Effector memory CD4-positive, alpha-beta T cell (primary cell): ENCODE results near the gene SPACDR.

ENCODE experiments used
- DNase-seq, 3 donors: peaks; one replicate each; pipeline ENCODE4 v3.0.0-alpha.2; 2020
- H3K27ac ChIP-seq: 2 replicates; pipeline ENCODE4 v1.7.0; 2013; ENCODE audit warnings: mild to moderate bottlenecking, low read length, moderate library complexity; ENCODE audit not compliant: insufficient read depth, poor library complexity, severe bottlenecking
- H3K27me3 ChIP-seq: replicated peaks from 2 replicates; pipeline ENCODE4 v1.7.0; 2013; ENCODE audit warnings: mild to moderate bottlenecking, low read length; ENCODE audit not compliant: insufficient read depth, control insufficient read depth, poor library complexity, severe bottlenecking
- H3K36me3 ChIP-seq: 2 replicates; pipeline ENCODE4 v1.7.0; 2013; ENCODE audit warnings: mild to moderate bottlenecking, low read length, moderate library complexity; ENCODE audit not compliant: control insufficient read depth, insufficient read depth
- H3K4me1 ChIP-seq: 2 replicates; pipeline ENCODE4 v1.7.0; 2013; ENCODE audit warnings: low read length, mild to moderate bottlenecking; ENCODE audit not compliant: control insufficient read depth, insufficient read depth, poor library complexity, severe bottlenecking
- H3K4me3 ChIP-seq: 2 replicates; pipeline ENCODE4 v1.7.0; 2013; ENCODE audit warnings: low read length, low read depth, mild to moderate bottlenecking; ENCODE audit not compliant: insufficient read depth, poor library complexity, severe bottlenecking
- H3K9me3 ChIP-seq: 2 replicates; pipeline ENCODE4 v1.7.0; 2013; ENCODE audit warnings: mild to moderate bottlenecking, low read length, moderate library complexity; ENCODE audit not compliant: control insufficient read depth

SPACDR gene

DNA sequence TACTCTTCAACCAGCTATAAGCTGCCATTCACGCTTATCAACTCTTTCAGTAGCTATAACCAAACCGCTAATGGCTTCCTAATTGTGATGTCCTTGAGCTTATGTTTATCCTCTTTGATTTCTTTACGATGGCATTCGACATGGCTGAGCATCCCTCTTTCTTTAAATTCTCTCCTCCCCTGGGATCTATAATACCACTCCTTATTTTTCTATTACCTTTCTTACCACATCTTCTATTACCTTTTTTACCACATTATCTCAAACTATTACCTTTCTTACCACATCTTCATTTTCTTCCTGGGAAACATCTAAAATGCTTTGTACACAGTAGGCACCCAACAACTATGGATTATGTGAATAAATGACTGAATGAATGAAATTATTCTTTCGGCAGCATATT lies 48.6 kb downstream of the SPACDR start:
- Histone ChIP-seq H3K9me3 (no peaks in the 10 kb centered on the region), H3K4me3 (no peak overlapping the region), H3K36me3 (no peaks in the 10 kb centered on the region), H3K4me1 (no peaks in the 10 kb centered on the region), H3K27me3 (no peaks in the 10 kb centered on the region), H3K27ac (no peak overlapping the region)
- no peak for DNase-seq

DNA sequence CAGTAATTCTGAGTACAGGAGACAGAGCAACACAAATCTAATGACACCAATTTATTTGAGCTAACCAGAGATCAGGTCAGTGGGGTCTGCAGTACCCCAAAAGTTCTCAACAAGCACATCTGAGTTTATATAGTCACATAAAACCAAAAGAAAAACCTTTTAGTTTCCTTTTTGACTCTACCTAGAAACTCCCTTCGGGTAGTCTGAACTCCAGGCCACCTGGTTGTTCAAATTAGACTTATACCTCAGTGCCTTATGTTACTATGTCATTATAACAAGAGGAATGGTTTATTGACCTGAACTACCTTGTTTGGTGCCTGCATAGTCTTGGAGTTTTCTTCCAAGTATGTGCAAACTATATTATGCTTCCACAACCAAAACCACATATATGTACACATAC lies 50.2 kb downstream of the SPACDR start:
- no peaks in the 10 kb centered on the region for H3K36me3 ChIP-seq
- H3K27me3 ChIP-seq = no peaks in the 10 kb centered on the region
- H3K4me1 ChIP-seq = no peaks in the 10 kb centered on the region
- H3K9me3 ChIP-seq = no peaks in the 10 kb centered on the region
- H3K4me3 ChIP-seq = no peak overlapping the region
- H3K27ac ChIP-seq = no peak overlapping the region
- DNase-seq = no peak

DNA sequence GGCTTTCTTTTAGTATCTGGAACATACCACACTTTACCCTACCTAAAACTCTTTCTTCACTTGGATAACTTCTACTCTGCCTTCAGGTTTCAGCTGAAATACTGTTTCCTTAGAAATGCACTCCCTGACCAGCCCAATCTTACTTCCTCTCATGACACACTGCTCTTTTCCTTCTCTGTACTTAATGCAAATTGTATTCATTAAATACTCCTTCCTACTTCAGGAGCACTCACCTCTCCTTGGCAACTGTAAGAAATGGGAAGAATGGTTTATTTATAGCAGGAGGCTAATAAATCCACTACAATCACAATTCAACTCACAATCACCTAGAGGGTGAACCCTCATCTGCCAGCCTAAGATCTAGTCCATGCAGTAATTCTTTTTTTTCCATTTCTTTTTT lies 50.7 kb downstream of the SPACDR start:
- no peak overlapping the region for H3K4me3 ChIP-seq
- H3K9me3 ChIP-seq = no peaks in the 10 kb centered on the region
- no peaks in the 10 kb centered on the region for H3K36me3 ChIP-seq
- no peaks in the 10 kb centered on the region for H3K4me1 ChIP-seq
- DNase-seq = no peak
- no peak overlapping the region for H3K27ac ChIP-seq
- no peaks in the 10 kb centered on the region for H3K27me3 ChIP-seq

DNA sequence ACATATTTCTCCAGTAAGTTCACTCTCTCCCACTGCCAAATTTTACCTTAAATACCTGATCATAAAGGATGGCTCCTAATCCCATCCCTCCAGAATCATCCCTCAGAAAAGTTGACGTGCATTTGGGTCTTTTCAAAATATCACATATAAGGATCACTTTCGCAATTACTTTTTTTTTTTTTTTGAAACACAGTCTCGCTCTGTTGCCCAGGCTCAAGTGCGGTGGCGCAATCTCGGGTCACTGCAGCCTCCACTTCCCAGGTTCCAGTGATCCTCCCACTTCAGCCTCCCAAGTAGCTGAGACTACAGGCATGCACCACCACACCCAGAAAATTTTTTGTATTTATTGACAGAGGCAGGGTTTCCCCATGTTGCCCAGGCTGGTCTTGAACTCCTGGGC lies 53.0 kb downstream of the SPACDR start:
- Histone ChIP-seq H3K27ac (no peak overlapping the region), H3K4me1 (no peaks in the 10 kb centered on the region), H3K36me3 (no peaks in the 10 kb centered on the region), H3K9me3 (no peaks in the 10 kb centered on the region), H3K4me3 (no peak overlapping the region), H3K27me3 (no peaks in the 10 kb centered on the region)
- no peak for DNase-seq

DNA sequence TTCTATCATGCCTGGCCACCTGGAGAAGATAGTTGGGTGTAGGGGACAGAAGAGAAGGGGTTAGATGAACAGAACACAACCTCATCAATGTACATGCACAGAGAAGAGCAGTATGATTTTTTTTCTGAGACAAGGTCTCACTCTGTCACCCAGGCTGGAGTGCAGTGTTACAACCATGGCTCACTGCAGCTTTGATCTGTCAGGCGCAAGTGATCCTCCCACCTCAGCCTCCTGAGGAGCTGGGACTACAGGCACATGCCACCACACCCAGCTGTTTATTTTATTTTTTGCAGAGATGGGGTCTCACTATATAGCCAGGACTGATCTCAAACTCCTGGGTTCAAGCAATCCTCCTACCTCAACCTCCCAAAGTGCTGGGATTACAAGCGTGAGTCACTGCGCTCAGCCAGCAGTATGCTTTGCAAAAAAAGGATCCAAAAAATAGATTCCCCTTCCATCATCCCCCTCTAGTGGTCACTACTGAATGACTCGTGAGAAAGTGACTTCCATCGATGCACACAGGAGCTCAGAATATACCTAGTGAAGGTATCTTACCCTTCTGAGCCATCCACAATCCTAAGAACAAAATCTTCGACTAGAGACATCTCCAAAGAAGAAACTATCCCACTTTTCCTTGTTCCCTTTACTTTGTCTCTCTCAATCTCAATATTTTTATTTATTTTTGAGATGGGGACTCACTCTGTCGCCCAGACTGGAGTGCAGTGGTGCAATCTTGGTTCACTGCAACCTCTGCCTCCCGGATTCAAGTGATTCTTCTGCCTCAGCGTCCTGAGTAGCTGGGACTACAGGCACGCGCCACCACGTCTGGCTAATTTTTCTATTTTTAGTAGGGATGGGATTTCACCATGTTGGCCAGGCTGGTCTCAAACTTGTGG lies 56.5 kb downstream of the SPACDR start:
- Histone ChIP-seq H3K36me3 (no peaks in the 10 kb centered on the region), H3K27me3 (no peaks in the 10 kb centered on the region), H3K4me3 (no peak overlapping the region), H3K4me1 (no peaks in the 10 kb centered on the region), H3K9me3 (no peaks in the 10 kb centered on the region), H3K27ac (no peak overlapping the region)
- DNase-seq = no peak

DNA sequence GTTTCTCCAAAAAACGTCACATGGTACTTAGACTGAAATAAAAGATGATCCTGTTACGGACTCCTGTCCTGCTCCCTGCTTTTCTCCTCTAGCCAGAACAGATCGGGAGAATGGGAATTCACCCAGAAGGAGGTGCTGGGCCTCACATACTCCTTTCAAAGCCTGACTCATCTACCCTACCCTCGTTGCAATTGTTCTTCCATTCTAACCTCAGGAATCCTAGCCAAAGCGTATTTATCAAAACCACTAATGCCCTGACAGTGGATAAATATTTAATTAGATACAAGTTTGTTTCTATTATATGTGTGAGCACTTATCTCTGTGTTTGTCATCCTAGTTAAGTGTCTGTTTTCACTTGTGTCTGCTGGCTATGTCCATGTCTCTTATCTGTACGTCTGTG lies 57.3 kb downstream of the SPACDR start:
- H3K27me3 ChIP-seq = no peaks in the 10 kb centered on the region
- H3K4me1 ChIP-seq = no peaks in the 10 kb centered on the region
- no peak overlapping the region for H3K27ac ChIP-seq
- H3K36me3 ChIP-seq = no peaks in the 10 kb centered on the region
- no peak overlapping the region for H3K4me3 ChIP-seq
- DNase-seq = no peak
- H3K9me3 ChIP-seq = no peaks in the 10 kb centered on the region
